HG02763 (cell line): ENCODE data around the gene TRAF5.

Experiments
- ATAC-seq: cut with Tn5 transposase; IDR thresholded peaks from one replicate; pipeline ENCODE4 v1.9.1; 2021; ENCODE audit warnings: mild to moderate bottlenecking, moderate library complexity; ENCODE audit not compliant: unreplicated experiment

TRAF5 gene

DNA sequence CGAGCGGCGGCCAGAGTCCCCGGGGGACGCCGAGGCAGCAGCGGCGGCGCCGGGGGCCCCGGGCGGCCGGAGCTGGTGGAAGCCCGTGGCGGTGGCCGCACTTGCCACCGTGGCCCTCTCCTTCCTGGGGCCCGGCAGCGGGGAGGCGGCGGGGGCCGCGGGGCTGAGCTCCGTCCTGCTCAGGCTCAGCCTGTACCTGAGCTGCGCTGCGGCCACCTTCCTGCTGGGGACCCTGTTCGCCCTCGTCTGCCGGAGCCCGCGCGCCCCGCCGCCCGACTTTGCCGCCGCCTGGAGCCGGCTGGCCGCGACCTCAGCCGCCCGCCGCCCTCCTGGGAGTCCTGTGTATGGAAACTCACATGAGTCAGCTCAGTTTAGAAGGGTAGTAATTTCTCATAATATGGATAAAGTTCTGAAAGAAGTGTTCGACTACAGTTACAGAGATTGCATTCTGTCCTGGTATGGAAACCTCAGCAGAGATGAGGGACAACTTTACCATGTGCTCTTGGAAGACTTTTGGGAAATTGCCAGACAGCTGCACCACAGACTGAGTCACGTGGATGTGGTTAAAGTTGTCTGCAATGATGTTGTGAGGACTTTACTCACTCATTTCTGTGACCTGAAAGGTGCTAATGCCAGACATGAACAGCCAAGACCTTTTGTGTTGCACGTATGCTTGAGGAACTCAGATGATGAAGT, 90.1 kb downstream of the TRAF5 start:
- peak; percentile 49 for ATAC-seq

DNA sequence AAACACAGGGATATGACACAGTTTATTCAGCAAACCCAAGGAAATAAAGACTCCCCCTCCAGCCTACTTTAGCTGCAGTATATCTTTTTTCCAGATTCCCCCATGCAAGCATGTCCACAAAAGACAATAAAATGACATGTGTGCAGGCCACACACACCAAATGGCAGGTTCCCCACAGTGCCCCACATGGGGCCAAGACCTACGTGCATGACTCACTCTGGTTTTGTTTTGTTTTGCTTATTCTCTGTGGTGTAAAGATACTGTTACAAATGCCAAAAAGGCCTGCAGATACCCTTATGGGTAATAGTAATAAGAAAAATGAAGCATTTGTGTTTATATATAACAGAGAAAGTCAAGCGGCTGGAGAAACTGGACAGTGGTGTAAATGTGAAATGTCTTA, 93.8 kb downstream of the TRAF5 start:
- no peak for ATAC-seq

DNA sequence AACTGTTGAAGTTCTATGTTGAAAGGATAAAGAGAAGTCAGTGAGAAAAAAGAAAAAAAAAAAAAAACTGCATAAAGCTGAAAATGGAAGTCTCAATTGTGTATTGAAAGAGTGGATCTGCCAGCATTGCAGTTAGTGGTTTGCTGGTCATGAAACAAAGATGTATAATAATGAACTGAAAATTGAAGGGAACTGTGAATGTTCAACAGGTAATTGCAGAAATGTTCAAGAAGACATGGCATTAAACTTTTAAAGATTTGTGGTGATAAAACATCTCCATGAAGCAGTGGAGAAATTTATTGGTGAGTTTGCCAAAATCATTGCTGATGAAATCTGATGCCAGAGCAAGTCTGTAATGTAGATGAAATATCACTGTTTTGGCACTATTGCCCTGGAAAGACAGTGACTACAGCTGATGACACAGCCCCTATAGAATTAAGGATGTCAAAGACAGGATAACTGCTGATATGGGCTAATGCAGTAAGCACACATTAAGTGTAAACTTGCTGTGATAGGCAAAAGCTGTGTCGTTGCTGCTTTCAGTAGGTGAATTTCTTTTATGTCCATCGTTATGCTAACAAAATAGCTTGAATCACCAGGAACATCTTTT, 94.3 kb downstream of the TRAF5 start:
- no peak for ATAC-seq

DNA sequence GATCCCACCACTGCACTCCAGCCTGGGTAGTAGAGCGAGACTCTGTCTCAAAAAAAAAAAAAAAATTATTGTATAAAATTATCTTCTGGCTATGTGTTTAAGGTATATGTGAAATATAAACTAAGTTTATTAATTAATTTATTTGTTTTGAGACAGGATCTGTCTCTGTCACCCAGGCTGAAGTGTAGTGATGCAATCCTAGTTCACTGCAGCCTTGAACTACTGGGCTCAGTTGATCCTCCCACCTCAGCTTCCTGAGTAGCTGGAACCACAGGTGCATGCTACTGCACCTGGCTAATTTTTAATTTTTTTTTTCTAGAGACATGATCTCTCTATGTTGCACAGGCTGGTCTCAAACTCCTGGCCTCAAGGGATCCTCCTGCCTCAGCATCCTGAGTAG, 97.4 kb downstream of the TRAF5 start:
- no peak for ATAC-seq
